Naive thymus-derived CD4-positive, alpha-beta T cell (primary cell): ENCODE data around the gene PRMT3. TPM values are rescaled to one million over a fixed set of nuclear protein-coding genes. Genes with fewer than 3 reads are reported as not detected.
"Not testable (repeated sequence)": the region's sequence is repeated elsewhere in the genome, so short reads cannot be mapped to it uniquely, and the experiment has no call there.

Experiments
- ATAC-seq: fragments of 150-1000 bp; cut with Tn5 transposase; 2 replicates; pipeline ENCODE4 v1.10.0; 2021; ENCODE audit warnings: mild to moderate bottlenecking, moderate library complexity
- CTCF ChIA-PET: fragments of 350-600 bp; sonication (Branson Sonifier 250); formaldehyde crosslinking; loops from one replicate; lab custom pipeline; 2021; ENCODE audit warnings: antibody characterized with exemption; lab: Charles Lee
- POLR2A ChIA-PET: fragments of 350-600 bp; sonication (Branson Sonifier 250); formaldehyde crosslinking; loops from one replicate; lab custom pipeline; 2021; ENCODE audit warnings: antibody characterized with exemption, inconsistent platforms; lab: Charles Lee
- DNase-seq, 9 donors: peaks; one replicate each; pipeline versions ENCODE4 v3.0.0 to v3.0.0-alpha.2; 2020 to 2022; ENCODE audit warnings: mixed read lengths in 1 of 9
- H3K27ac ChIP-seq: one replicate; pipeline ENCODE4 v1.7.0; 2013; ENCODE audit warnings: mild to moderate bottlenecking, low read depth, low read length, moderate library complexity
- H3K27me3 ChIP-seq, 2 donors: one replicate each; pipeline ENCODE4 v1.7.0; 2013; ENCODE audit warnings: low read length in 2 of 2, mild to moderate bottlenecking in 2 of 2, moderate library complexity in 2 of 2; ENCODE audit not compliant: control insufficient read depth in 2 of 2, insufficient read depth in 2 of 2
- H3K36me3 ChIP-seq, 3 experiments: 1 replicate in 2 of 3; 2 replicates in 1 of 3; pipeline ENCODE4 v1.7.0; 2013; ENCODE audit warnings: low read length in 3 of 3, mild to moderate bottlenecking in 3 of 3, moderate library complexity in 1 of 3; ENCODE audit not compliant: insufficient read depth in 3 of 3, control insufficient read depth in 2 of 3
- H3K4me1 ChIP-seq, 2 donors: one replicate each; pipeline ENCODE4 v1.7.0; 2013; ENCODE audit warnings: low read length in 2 of 2, mild to moderate bottlenecking in 2 of 2, moderate library complexity in 1 of 2; ENCODE audit not compliant: control insufficient read depth in 2 of 2, insufficient read depth in 2 of 2
- H3K4me3 ChIP-seq: 2 replicates; pipeline ENCODE4 v1.7.0; 2013; ENCODE audit warnings: mild to moderate bottlenecking, low read length
- H3K9me3 ChIP-seq, 3 experiments: 1 replicate in 2 of 3; 2 replicates in 1 of 3; pipeline ENCODE4 v1.7.0; 2013; ENCODE audit warnings: low read length in 3 of 3; ENCODE audit not compliant: control insufficient read depth in 2 of 3
- H3K27ac Mint-ChIP-seq, 9 donors: one replicate each; pipeline ENCODE4 v1.8.0; 2020 to 2022; ENCODE audit warnings: mixed read lengths in 9 of 9, mild to moderate bottlenecking in 8 of 9, moderate library complexity in 5 of 9, inconsistent platforms in 2 of 9
- H3K27me3 Mint-ChIP-seq, 5 donors: one replicate each; pipeline ENCODE4 v1.8.0; 2021 to 2022; ENCODE audit warnings: mixed read lengths in 5 of 5, mild to moderate bottlenecking in 1 of 5
- H3K36me3 Mint-ChIP-seq, 5 donors: one replicate each; pipeline ENCODE4 v1.8.0; 2020 to 2022; ENCODE audit warnings: mixed read lengths in 5 of 5, mild to moderate bottlenecking in 3 of 5, inconsistent platforms in 1 of 5
- H3K4me1 Mint-ChIP-seq, 7 donors: one replicate each; pipeline ENCODE4 v1.8.0; 2020 to 2022; ENCODE audit warnings: mixed read lengths in 7 of 7, mild to moderate bottlenecking in 3 of 7, inconsistent platforms in 1 of 7
- H3K4me3 Mint-ChIP-seq, 10 donors: one replicate each; pipeline ENCODE4 v1.8.0; 2020 to 2022; ENCODE audit warnings: mild to moderate bottlenecking in 10 of 10, mixed read lengths in 10 of 10, moderate library complexity in 6 of 10, inconsistent platforms in 2 of 10
- H3K9me3 Mint-ChIP-seq, 11 donors: one replicate each; pipeline ENCODE4 v1.8.0; 2020 to 2022; ENCODE audit warnings: mixed read lengths in 11 of 11, mild to moderate bottlenecking in 4 of 11, inconsistent platforms in 1 of 11, moderate library complexity in 1 of 11
- intact Hi-C, 2 donors: fragments of 100-400 bp; cut with micrococcal nuclease; formaldehyde crosslinking; loops; one replicate each; pipeline ENCODE4 v1.15.1; 2023
- polyA plus RNA-seq, 2 donors: library from polyadenylated mRNA; unstranded; fragments of 300-500 nt; fragmentation: Illumina TruSeq; gene quantifications; one replicate each; pipeline ENCODE4 v1.2.3, GENCODE V29; 2021
- total RNA-seq, 6 experiments: library from RNA in 5 of 6; stranded (reverse) in 5 of 6; gene quantifications; 1 replicate in 5 of 6; 2 replicates in 1 of 6; pipeline ENCODE4 v1.2.3 and lab custom pipeline; 2021 to 2026

The PRMT3 gene
- total and polyA plus RNA-seq, 7 experiments from 2014 or later, result 7.6 to 19.0 (median 15.1) TPM

DNA sequence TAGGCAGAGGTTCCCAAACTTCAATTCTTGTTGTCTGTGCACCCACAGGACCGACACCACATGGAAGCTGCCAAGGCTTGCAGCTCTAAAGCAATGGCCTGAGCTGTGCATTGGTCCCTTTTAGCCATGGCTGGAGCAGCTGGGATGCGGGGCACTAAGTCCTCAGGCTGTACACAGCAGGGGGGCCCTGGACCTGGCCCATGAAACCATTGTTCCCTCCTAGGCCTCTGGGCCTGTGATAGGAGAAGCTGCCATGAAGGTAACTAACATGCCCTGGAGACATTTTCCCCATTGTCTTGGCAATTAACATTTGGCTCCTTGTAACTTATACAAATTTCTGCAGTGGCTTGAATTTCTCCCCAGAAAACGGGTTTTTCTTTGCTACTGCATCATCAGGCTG is 168.3 kb downstream of the PRMT3 start:
- no peak overlapping the region for H3K27ac Mint-ChIP-seq
- ATAC-seq, result no peak

DNA sequence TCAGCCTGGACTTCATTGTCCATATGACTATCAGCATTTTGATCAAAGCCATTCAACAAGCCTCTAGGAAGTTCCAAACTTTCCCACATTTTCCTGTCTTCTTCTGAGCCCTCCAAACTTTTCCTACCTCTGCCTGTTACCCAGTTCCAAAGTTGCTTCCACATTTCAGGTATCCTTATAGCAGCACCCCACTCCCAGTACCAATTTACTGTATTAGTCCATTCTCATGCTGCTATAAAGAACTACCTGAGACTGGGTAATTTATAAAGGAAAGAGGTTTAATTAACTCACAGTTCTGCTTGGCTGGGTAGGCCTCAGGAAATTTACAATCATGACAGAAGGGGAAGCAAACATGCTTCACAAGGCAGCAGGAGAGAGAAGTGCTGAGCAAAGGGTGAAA is 168.9 kb downstream of the PRMT3 start:
- H3K36me3 ChIP-seq, H3K27ac ChIP-seq, H3K4me1 ChIP-seq, intact Hi-C loops, CTCF ChIA-PET, POLR2A ChIA-PET, H3K4me3 ChIP-seq, H3K9me3 ChIP-seq, H3K27ac Mint-ChIP-seq, DNase-seq, H3K4me1 Mint-ChIP-seq, ATAC-seq, H3K27me3 ChIP-seq, H3K36me3 Mint-ChIP-seq, H3K4me3 Mint-ChIP-seq: not testable (repeated sequence)
- Mint-ChIP-seq H3K27me3 (peaks cover under 1 to 20% (median 11%) of the 10 kb centered on the region in 5 donors), H3K9me3 (peaks cover 2 to 14% (median 9%) of the 10 kb centered on the region in 11 donors)

More for the DNA sequence above, 168.3 kb downstream of the PRMT3 start:
- H3K9me3 Mint-ChIP-seq, result peaks cover 2 to 14% (median 9%) of the 10 kb centered on the region in 11 donors
- peaks cover 0 to 5% (median 0%) of the 10 kb centered on the region in 5 donors for H3K36me3 Mint-ChIP-seq
- no peak overlapping the region for H3K27ac ChIP-seq
- H3K36me3 ChIP-seq, result no peaks in the 10 kb centered on the region
- CTCF ChIA-PET, result no interaction called here
- no peaks in the 10 kb centered on the region for H3K4me1 ChIP-seq
- intact Hi-C loops, result no loop called here
- H3K27me3 ChIP-seq, result no peaks in the 10 kb centered on the region
- H3K4me3 Mint-ChIP-seq, result no peak overlapping the region
- H3K4me3 ChIP-seq, result no peak overlapping the region
- POLR2A ChIA-PET, result no interaction called here
- peaks cover 0 to 2% (median 0%) of the 10 kb centered on the region in 7 donors for H3K4me1 Mint-ChIP-seq
- no peak for DNase-seq
- no peaks in the 10 kb centered on the region for H3K9me3 ChIP-seq
- H3K27me3 Mint-ChIP-seq, result peaks cover 0 to 20% (median 12%) of the 10 kb centered on the region in 5 donors

DNA sequence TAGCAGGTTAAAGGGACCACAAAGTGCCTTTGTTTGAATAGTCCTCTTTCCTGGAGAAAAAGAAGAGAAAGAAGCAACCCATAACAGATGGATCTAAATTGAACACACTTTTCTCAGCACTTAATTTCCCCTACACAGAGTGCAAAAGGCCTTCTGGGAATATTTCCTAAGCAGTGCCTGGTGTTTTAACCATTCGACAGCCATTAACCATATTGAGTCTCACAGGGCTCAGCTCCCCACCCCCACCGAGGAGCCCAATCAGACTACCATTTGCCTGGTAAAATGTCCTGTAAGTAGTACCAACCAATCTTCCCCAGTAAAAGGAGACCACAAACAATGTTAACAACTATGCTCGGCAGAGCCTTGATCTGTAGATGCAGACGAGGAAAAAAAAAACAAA is 171.2 kb downstream of the PRMT3 start:
- ATAC-seq (no peak), DNase-seq (no peak)
- Histone ChIP-seq H3K36me3 (no peaks in the 10 kb centered on the region), H3K4me1 (no peaks in the 10 kb centered on the region), H3K27me3 (no peaks in the 10 kb centered on the region), H3K27ac (no peak overlapping the region), H3K9me3 (no peaks in the 10 kb centered on the region), H3K4me3 (no peak overlapping the region)
- intact Hi-C loops, result no loop called here
- peaks cover 2 to 26% (median 16%) of the 10 kb centered on the region in 5 donors for H3K27me3 Mint-ChIP-seq
- no peak overlapping the region for H3K27ac Mint-ChIP-seq
- no peak overlapping the region for H3K4me3 Mint-ChIP-seq
- ChIA-PET POLR2A (no interaction called here), CTCF (no interaction called here)
- peaks cover 2 to 14% (median 9%) of the 10 kb centered on the region in 11 donors for H3K9me3 Mint-ChIP-seq
- H3K4me1 Mint-ChIP-seq, result peaks cover 0 to 2% (median 0%) of the 10 kb centered on the region in 7 donors
- H3K36me3 Mint-ChIP-seq, result peaks cover 0 to 5% (median 0%) of the 10 kb centered on the region in 5 donors

Other genes starting within 250 kb of the PRMT3 start
- gene DBX1, start 227.2 kb upstream of the PRMT3 start, total RNA-seq, result not detected
- gene DBX1, start 227.2 kb upstream of the PRMT3 start, polyA plus RNA-seq, result not detected
- gene HTATIP2, start 24.0 kb upstream of the PRMT3 start, total RNA-seq, result 10 to 100 TPM; 12.0 to 47.1 (median 38.6) TPM
- gene HTATIP2, start 24.0 kb upstream of the PRMT3 start, polyA plus RNA-seq, result 10 to 100 TPM; 55.3 to 70.2 TPM
- not detected for gene SLC6A5, start 211.9 kb downstream of the PRMT3 start, total RNA-seq
- not detected for gene SLC6A5, start 211.9 kb downstream of the PRMT3 start, polyA plus RNA-seq